GM12878 (cell line): Measurements from ENCODE around the gene MTFMT.

Experiments used
- ETV6 ChIP-seq, 2 experiments: fragments of 450-650 bp in 1 of 2; IDR thresholded peaks in 1 of 2; conservative IDR thresholded peaks in 1 of 2; 2 replicates each; pipeline ENCODE4 v1.6.1; 2014; ENCODE audit warnings: antibody characterized with exemption in 1 of 2, borderline replicate concordance in 1 of 2, low read depth in 1 of 2, mild to moderate bottlenecking in 1 of 2, moderate library complexity in 1 of 2
- KLF5 ChIP-seq: fragments of 450-650 bp; IDR thresholded peaks from 2 replicates; pipeline ENCODE4 v1.6.1; 2014; ENCODE audit warnings: mild to moderate bottlenecking; ENCODE audit not compliant: partially characterized antibody
- POLR2A ChIP-seq: IDR thresholded peaks from 2 replicates; pipeline ENCODE4 v1.6.1; 2011; ENCODE audit warnings: low read depth, mild to moderate bottlenecking, low read length
- REST ChIP-seq: IDR thresholded peaks from 2 replicates; pipeline ENCODE4 v1.6.1; 2012; ENCODE audit warnings: mild to moderate bottlenecking, low read depth, low read length
- SRF ChIP-seq, 2 experiments: IDR thresholded peaks; 2 replicates each; pipeline ENCODE4 v1.6.1; 2011; ENCODE audit warnings: low read depth in 2 of 2, low read length in 2 of 2, mild to moderate bottlenecking in 1 of 2, moderate library complexity in 1 of 2
- STAT3 ChIP-seq: IDR thresholded peaks from 2 replicates; pipeline ENCODE4 v1.6.1; 2011; ENCODE audit warnings: low read depth, low read length, improper control_type of control experiment

DNA sequence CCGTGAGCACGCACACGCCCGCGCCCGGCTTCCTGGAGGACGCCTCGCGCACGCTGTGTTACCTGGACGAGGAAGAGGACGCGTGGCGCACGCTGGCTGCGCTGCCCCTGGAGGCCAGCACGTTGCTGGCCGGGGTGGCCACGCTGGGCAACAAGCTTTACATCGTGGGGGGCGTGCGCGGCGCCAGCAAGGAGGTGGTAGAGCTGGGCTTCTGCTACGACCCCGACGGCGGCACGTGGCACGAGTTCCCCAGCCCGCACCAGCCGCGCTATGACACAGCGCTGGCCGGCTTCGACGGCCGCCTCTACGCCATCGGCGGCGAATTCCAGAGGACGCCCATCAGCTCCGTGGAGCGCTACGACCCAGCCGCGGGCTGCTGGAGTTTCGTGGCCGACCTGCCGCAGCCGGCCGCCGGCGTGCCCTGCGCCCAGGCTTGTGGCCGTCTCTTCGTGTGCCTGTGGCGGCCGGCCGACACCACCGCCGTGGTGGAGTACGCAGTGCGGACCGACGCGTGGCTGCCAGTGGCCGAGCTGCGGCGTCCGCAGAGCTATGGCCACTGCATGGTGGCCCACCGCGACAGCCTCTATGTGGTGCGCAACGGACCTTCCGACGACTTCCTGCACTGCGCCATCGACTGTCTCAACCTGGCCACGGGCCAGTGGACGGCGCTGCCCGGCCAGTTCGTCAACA lies 48.0 kb upstream of the MTFMT start:
- TF ChIP-seq ETV6 (conservative IDR thresholded peaks at IDR 0.05 in 1 of 2, IDR thresholded peaks at IDR 0.05 in 1 of 2; ENCODE audit: borderline replicate concordance in 1 of 2, low read depth in 1 of 2) (no peak), REST (no peak), STAT3 (no peak), SRF (IDR thresholded peaks at IDR 0.05; ENCODE audit: low read depth in 2 of 2, low read length in 2 of 2) (no peak), KLF5 (no peak), POLR2A (no peak)
